Activated gamma-delta T cell treated with anti-CD3 and anti-CD28 coated beads, Interleukin-2, amount 50 U/mL, for 16 hours (primary cell): ENCODE data around the gene CHRDL2.

Source experiments
- DNase-seq: peaks from one replicate; pipeline ENCODE4 v3.0.0-alpha.2; 2020; ENCODE audit warnings: low read depth

Gene CHRDL2

GRCh38 chr11:74710281-74710938 is 20.8 kb downstream of the CHRDL2 start:
- no peak for DNase-seq

- no peak for DNase-seq
Observed at GRCh38 chr11:74709175-74709574, 22.1 kb downstream of the CHRDL2 start.

GRCh38 chr11:74707602-74708510 is 23.4 kb downstream of the CHRDL2 start:
- no peak for DNase-seq

GRCh38 chr11:74707182-74707581 is 24.0 kb downstream of the CHRDL2 start:
- no peak for DNase-seq

- DNase-seq = no peak
Observed at GRCh38 chr11:74703211-74703610, 28.0 kb downstream of the CHRDL2 start.

- peak; percentile 27 for DNase-seq
Observed at GRCh38 chr11:74702383-74703007, 28.7 kb downstream of the CHRDL2 start.

GRCh38 chr11:74701351-74701750 is 29.9 kb downstream of the CHRDL2 start:
- no peak for DNase-seq

GRCh38 chr11:74699615-74700396 is 31.4 kb downstream of the CHRDL2 start:
- DNase-seq = no peak

GRCh38 chr11:74697722-74698121 is 33.5 kb downstream of the CHRDL2 start:
- no peak for DNase-seq

- DNase-seq = no peak
Observed at GRCh38 chr11:74696939-74697675, 34.1 kb downstream of the CHRDL2 start.

- no peak for DNase-seq
Observed at GRCh38 chr11:74696500-74696899, 34.7 kb downstream of the CHRDL2 start.

- no peak for DNase-seq
Observed at GRCh38 chr11:74695705-74696280, 35.4 kb downstream of the CHRDL2 start.

GRCh38 chr11:74694136-74694930 is 36.9 kb downstream of the CHRDL2 start:
- DNase-seq = no peak

- DNase-seq = no peak
Observed at GRCh38 chr11:74693531-74693930, 37.7 kb downstream of the CHRDL2 start.

- no peak for DNase-seq
Observed at GRCh38 chr11:74691755-74692154, 39.5 kb downstream of the CHRDL2 start.

GRCh38 chr11:74689666-74690065 is 41.6 kb downstream of the CHRDL2 start:
- DNase-seq = no peak

GRCh38 chr11:74687237-74688023 is 43.8 kb downstream of the CHRDL2 start:
- DNase-seq = no peak

- DNase-seq = no peak
Observed at GRCh38 chr11:74686792-74687191, 44.4 kb downstream of the CHRDL2 start.

- DNase-seq = no peak
Observed at GRCh38 chr11:74685905-74686304, 45.3 kb downstream of the CHRDL2 start.
